Epithelial cell of esophagus (primary cell): ENCODE data around the gene HYLS1.
A peak's percentile ranks its signal among the peaks of the same experiment; 100 is the strongest.

ENCODE experiments used
- DNase-seq: peaks from one replicate; pipeline ENCODE4 v3.0.0; 2010; ENCODE audit warnings: low read depth
- H3K4me3 ChIP-seq: 2 replicates; pipeline ENCODE4 v1.5.1; 2011; ENCODE audit warnings: mild to moderate bottlenecking, low read length, control low read depth
- TF ChIP-seq, protein P1 (sequence below): IDR thresholded peaks from 2 replicates; pipeline ENCODE4 v1.5.1; 2011; ENCODE audit warnings: low read depth, mild to moderate bottlenecking, low read length, control low read depth, inconsistent platforms; ENCODE audit not compliant: insufficient read depth; ENCODE audit errors: missing control alignments

Gene HYLS1

GRCh38 chr11:125940145-125940544 is 52.7 kb downstream of the HYLS1 start:
- no peak for DNase-seq
- no peak overlapping the region for H3K4me3 ChIP-seq
- TF ChIP-seq, protein P1, sequence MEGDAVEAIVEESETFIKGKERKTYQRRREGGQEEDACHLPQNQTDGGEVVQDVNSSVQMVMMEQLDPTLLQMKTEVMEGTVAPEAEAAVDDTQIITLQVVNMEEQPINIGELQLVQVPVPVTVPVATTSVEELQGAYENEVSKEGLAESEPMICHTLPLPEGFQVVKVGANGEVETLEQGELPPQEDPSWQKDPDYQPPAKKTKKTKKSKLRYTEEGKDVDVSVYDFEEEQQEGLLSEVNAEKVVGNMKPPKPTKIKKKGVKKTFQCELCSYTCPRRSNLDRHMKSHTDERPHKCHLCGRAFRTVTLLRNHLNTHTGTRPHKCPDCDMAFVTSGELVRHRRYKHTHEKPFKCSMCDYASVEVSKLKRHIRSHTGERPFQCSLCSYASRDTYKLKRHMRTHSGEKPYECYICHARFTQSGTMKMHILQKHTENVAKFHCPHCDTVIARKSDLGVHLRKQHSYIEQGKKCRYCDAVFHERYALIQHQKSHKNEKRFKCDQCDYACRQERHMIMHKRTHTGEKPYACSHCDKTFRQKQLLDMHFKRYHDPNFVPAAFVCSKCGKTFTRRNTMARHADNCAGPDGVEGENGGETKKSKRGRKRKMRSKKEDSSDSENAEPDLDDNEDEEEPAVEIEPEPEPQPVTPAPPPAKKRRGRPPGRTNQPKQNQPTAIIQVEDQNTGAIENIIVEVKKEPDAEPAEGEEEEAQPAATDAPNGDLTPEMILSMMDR, result no peak

DNA sequence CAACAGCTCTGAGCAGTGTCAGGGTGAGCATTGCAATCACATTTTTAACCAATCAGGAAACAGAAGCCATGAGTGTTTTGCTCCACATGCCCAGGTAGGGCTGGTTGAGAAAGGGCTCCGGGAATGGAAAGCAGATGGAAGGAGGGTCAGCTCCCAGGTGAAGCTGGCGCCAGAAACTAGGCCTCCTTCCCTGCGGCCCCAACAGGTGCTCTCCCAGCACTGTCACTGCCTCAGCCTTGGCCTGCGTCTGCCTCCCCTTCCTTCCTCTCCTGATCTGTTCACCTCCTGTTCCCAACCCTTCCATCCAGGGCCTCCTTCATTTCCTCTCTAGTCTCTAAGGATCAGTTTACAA is 53.8 kb downstream of the HYLS1 start:
- DNase-seq, result no peak
- TF ChIP-seq, protein P1, result no peak
- H3K4me3 ChIP-seq, result no peak overlapping the region

DNA sequence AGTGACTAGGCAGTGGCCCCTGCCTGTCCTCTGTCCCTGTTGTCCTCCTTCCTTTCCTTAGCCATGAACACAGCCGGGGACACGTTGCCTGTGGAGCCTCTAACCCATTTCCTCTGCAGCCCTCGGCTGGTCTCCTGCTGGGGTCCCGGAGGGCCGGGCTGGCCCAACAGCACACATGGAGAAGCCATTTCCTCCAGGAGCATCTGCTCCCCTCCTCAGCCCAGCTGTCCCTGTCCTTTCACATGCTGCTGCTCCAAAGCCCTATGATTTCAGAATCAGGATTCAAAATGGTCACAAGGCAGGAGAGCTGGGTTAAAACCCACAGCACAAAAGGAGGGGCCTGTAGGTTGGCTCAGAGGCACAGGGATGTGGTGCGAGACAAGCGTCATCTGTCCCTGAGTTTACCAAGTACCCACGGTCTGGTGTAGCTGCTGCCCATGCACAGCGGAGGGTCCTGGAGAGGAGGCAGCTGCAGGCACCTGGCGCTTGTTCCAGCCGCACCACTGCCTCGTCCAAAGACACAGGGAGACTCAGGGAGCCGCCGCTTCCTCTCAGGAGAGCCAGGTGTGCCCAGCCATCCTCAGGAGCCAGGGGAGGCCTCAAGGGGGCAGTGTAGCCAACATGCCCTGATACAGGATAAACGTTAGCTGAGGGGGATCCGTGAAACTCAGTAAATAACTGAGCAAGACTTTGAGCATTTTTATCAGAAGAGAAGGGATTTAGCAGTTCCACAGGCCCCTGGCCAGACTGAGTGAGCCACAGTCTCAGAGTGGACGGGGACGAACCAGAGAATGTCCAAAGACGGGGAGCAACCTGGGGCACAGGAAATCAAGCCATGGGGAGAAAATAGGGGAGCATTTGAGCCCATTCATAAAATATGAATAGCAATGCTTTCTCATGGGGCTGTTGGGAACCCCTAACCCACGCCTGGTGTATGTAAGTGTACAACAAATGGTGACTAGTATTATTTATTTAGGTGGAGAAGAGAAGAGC is 54.4 kb downstream of the HYLS1 start:
- TF ChIP-seq, protein P1, result peak; percentile 89
- DNase-seq, result peak; percentile 57
- H3K4me3 ChIP-seq, result no peak overlapping the region

DNA sequence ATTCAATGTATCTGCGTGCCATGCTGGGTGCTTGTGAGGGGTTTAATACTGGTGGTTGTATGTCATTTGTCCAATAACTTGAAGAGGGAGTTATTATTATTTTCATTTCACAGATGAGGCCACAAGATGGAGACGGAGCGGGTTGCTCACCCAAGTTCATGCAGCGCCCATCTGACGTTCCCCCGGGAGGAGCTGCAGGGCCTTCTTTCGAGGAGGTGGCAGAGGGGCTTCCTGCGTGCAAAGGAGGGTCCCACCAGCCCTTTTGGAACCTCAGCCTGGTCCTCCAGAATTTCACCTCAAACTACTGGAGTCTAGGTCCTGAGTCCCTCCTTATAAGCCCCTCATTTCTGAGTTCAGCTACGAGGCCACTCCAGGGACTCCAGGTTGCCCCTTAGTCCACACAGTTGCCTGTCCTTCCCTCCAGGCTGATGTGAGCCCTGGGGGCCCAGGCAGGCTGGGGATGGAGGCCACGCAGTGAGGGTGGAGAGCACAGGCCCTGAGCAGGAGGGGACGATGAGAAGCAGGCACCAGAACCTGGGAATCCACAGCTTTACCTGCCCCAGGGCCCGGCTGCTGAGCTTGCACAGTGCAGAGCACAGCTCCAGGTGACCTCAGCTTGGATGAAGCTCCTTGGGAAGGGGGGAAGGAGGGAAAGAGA is 55.4 kb downstream of the HYLS1 start:
- TF ChIP-seq, protein P1, result no peak
- DNase-seq, result no peak
- no peak overlapping the region for H3K4me3 ChIP-seq

- TF ChIP-seq, protein P1, result no peak
- no peak for DNase-seq
- no peak overlapping the region for H3K4me3 ChIP-seq
These were observed 56.3 kb downstream of the HYLS1 start for GRCh38 chr11:125943661-125944349.

- TF ChIP-seq, protein P1, result no peak
- no peak for DNase-seq
- H3K4me3 ChIP-seq, result no peak overlapping the region
These were observed 57.0 kb downstream of the HYLS1 start for GRCh38 chr11:125944350-125945010.
